Sigmoid colon (tissue), 4 donors: Measurements from ENCODE around the gene CLRN3.

Experiments
- EP300 ChIP-seq, 4 donors: sonication (generic); formaldehyde crosslinking; IDR thresholded peaks; one replicate each; pipeline ENCODE4 v1.6.1; 2017; ENCODE audit warnings: antibody characterized with exemption in 4 of 4
- POLR2A ChIP-seq, 2 donors: fragments of 450-650 bp; IDR thresholded peaks; one replicate each; pipeline ENCODE4 v1.6.1; 2016; ENCODE audit warnings: antibody characterized with exemption in 2 of 2, mild to moderate bottlenecking in 2 of 2, moderate library complexity in 2 of 2
- TF ChIP-seq, protein P1 (sequence below), 4 experiments: fragments of 450-650 bp in 3 of 4; fragments of 200-600 bp in 1 of 4; IDR thresholded peaks; one replicate each; pipeline ENCODE4 v1.5.1; 2016 to 2019; ENCODE audit warnings: antibody characterized with exemption in 4 of 4, mild to moderate bottlenecking in 3 of 4, moderate library complexity in 2 of 4

DNA sequence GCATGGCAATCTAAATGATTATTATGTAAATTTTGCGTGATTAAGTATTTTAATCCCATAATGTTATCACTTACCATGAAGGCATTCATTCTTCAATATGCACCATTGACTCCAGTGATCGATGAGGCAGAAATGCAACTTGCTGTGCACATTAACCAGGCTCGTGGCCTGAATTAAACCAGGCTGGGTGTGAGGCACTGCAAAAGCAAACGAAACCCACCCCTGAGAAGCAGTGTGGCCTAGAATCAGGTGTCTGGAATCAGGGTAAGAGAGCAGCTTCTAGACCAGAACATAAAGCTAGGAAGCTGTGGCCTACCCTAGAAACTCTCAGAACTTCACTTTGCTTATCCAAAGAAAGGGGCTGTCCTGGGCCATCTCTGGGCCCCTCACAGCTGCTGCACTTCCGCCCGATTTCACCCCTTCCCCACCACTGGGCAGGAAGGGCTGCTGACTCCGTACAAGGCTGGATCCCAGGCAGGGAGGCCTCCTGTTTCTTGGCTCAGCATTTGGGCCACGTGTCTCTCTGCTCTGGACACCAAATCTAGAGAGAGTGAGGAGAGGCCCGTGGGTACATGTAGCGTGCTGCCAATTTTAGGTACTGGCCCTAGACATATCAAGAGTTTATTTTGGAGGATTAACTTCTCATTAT, 18.6 kb upstream of the CLRN3 start:
- TF ChIP-seq, protein P1, sequence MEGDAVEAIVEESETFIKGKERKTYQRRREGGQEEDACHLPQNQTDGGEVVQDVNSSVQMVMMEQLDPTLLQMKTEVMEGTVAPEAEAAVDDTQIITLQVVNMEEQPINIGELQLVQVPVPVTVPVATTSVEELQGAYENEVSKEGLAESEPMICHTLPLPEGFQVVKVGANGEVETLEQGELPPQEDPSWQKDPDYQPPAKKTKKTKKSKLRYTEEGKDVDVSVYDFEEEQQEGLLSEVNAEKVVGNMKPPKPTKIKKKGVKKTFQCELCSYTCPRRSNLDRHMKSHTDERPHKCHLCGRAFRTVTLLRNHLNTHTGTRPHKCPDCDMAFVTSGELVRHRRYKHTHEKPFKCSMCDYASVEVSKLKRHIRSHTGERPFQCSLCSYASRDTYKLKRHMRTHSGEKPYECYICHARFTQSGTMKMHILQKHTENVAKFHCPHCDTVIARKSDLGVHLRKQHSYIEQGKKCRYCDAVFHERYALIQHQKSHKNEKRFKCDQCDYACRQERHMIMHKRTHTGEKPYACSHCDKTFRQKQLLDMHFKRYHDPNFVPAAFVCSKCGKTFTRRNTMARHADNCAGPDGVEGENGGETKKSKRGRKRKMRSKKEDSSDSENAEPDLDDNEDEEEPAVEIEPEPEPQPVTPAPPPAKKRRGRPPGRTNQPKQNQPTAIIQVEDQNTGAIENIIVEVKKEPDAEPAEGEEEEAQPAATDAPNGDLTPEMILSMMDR (IDR thresholded peaks at IDR 0.05) = no peak
- TF ChIP-seq POLR2A (IDR thresholded peaks at IDR 0.05) (no peak), EP300 (IDR thresholded peaks at IDR 0.05) (no peak)
